B cell (primary cell): Measurements from ENCODE around the gene ERVFRD-1. TPM values are rescaled to one million over a fixed set of nuclear protein-coding genes. Genes with fewer than 3 reads are reported as not detected.

Experiments
- ATAC-seq: fragments of 200-7000 bp; cut with Tn5 transposase; one replicate; pipeline ENCODE4 v1.10.0; 2021; ENCODE audit warnings: low read depth, mild to moderate bottlenecking, moderate number of reproducible peaks, moderate library complexity
- CTCF ChIA-PET: fragments of 350-600 bp; sonication (Branson Sonifier 250); formaldehyde crosslinking; loops from one replicate; lab custom pipeline; 2021; ENCODE audit warnings: antibody characterized with exemption, inconsistent platforms; lab: Charles Lee
- POLR2A ChIA-PET: fragments of 350-600 bp; sonication (Branson Sonifier 250); formaldehyde crosslinking; loops from one replicate; lab custom pipeline; 2021; ENCODE audit warnings: antibody characterized with exemption; lab: Charles Lee
- DNase-seq: peaks from one replicate; pipeline ENCODE4 v3.0.0; 2013
- H2AFZ ChIP-seq: 2 replicates; pipeline ENCODE4 v1.6.1; 2012; ENCODE audit warnings: mild to moderate bottlenecking, low read depth, low read length; ENCODE audit not compliant: insufficient read depth, poor library complexity, severe bottlenecking
- H3K27ac ChIP-seq, 2 donors: 1 replicate in 1 of 2; 2 replicates in 1 of 2; pipeline ENCODE4 v1.5.1; 2012 to 2013; ENCODE audit warnings: low read length in 2 of 2, mild to moderate bottlenecking in 2 of 2, moderate library complexity in 1 of 2
- H3K27me3 ChIP-seq, 4 experiments: fragments of 200-600 bp in 1 of 4; sonication (generic) in 1 of 4; replicated peaks in 1 of 4; 1 replicate in 2 of 4; 2 replicates in 2 of 4; pipeline versions ENCODE4 v1.6.1 to v1.7.0; 2013 to 2016; ENCODE audit warnings: low read length in 3 of 4, mild to moderate bottlenecking in 2 of 4, mixed read lengths in 1 of 4, moderate library complexity in 1 of 4; ENCODE audit not compliant: insufficient read depth in 4 of 4, control insufficient read depth in 3 of 4; ENCODE audit errors: control extremely low read depth in 1 of 4
- H3K36me3 ChIP-seq, 2 experiments: replicated peaks in 1 of 2; 1 replicate in 1 of 2; 2 replicates in 1 of 2; pipeline versions ENCODE4 v1.6.1 to v1.7.1; 2013; ENCODE audit warnings: low read length in 1 of 2; ENCODE audit not compliant: insufficient read depth in 2 of 2, control insufficient read depth in 1 of 2; ENCODE audit errors: control extremely low read depth in 1 of 2, extremely low read depth in 1 of 2
- H3K4me1 ChIP-seq, 2 donors: fragments of 200-600 bp in 1 of 2; sonication (generic) in 1 of 2; 1 replicate in 1 of 2; 2 replicates in 1 of 2; pipeline versions ENCODE4 v1.5.1 to v1.6.1; 2013 to 2017; ENCODE audit warnings: low read length in 2 of 2; ENCODE audit not compliant: control insufficient read depth in 2 of 2, insufficient read depth in 2 of 2
- H3K4me2 ChIP-seq: replicated peaks from 2 replicates; pipeline ENCODE3; 2012; ENCODE audit warnings: mild to moderate bottlenecking, low read depth, low read length; ENCODE audit not compliant: poor library complexity, severe bottlenecking
- H3K4me3 ChIP-seq, 5 experiments: fragments of 200-600 bp in 1 of 5; sonication (generic) in 1 of 5; 1 replicate in 3 of 5; 2 replicates in 2 of 5; pipeline versions ENCODE4 v1.5.1 to v1.7.0; 2011 to 2016; ENCODE audit warnings: low read length in 4 of 5, mild to moderate bottlenecking in 4 of 5, low read depth in 2 of 5, control low read depth in 1 of 5, moderate library complexity in 1 of 5; ENCODE audit not compliant: insufficient read depth in 1 of 5; ENCODE audit errors: control extremely low read depth in 1 of 5, extremely low read depth in 1 of 5
- H3K79me2 ChIP-seq: fragments of 200-600 bp; sonication (generic); one replicate; pipeline ENCODE4 v1.6.0; 2016; ENCODE audit warnings: low read length; ENCODE audit not compliant: control insufficient read depth, insufficient read depth
- H3K9ac ChIP-seq: fragments of 200-600 bp; sonication (generic); 2 replicates; pipeline ENCODE4 v1.6.1; 2017; ENCODE audit warnings: mild to moderate bottlenecking, low read length, moderate library complexity
- H3K9me3 ChIP-seq, 3 donors: one replicate each; pipeline versions ENCODE4 v1.6.1 to v1.7.1; 2013; ENCODE audit warnings: low read length in 2 of 3; ENCODE audit not compliant: control insufficient read depth in 2 of 3, insufficient read depth in 1 of 3; ENCODE audit errors: control extremely low read depth in 1 of 3
- H4K20me1 ChIP-seq: 2 replicates; pipeline ENCODE4 v1.6.0; 2012; ENCODE audit warnings: mild to moderate bottlenecking, low read length; ENCODE audit not compliant: insufficient read depth, control insufficient read depth, poor library complexity, severe bottlenecking
- H3K27ac Mint-ChIP-seq: one replicate; pipeline ENCODE4 v1.8.0; 2021; ENCODE audit warnings: mixed read lengths
- H3K27me3 Mint-ChIP-seq: one replicate; pipeline ENCODE4 v1.8.0; 2021; ENCODE audit warnings: mixed read lengths
- H3K4me1 Mint-ChIP-seq: one replicate; pipeline ENCODE4 v1.8.0; 2021; ENCODE audit warnings: mixed read lengths
- H3K4me3 Mint-ChIP-seq: one replicate; pipeline ENCODE4 v1.8.0; 2021; ENCODE audit warnings: mixed read lengths
- H3K9me3 Mint-ChIP-seq: one replicate; pipeline ENCODE4 v1.8.0; 2022; ENCODE audit warnings: mixed read lengths; ENCODE audit not compliant: insufficient read depth
- CTCF ChIP-seq: fragments of 200-600 bp; IDR thresholded peaks from one replicate; pipeline ENCODE4 v1.8.0; 2022; ENCODE audit warnings: antibody characterized with exemption, mild to moderate bottlenecking
- EZH2 ChIP-seq: IDR thresholded peaks from 2 replicates; pipeline ENCODE4 v1.6.1; 2012; ENCODE audit warnings: borderline replicate concordance, low read depth, mild to moderate bottlenecking, moderate library complexity, low read length; ENCODE audit not compliant: insufficient read depth, poor library complexity, severe bottlenecking
- WGBS: methylation state at CpG from one replicate; pipeline ENCODE4 v1.1.5; 2013; ENCODE audit warnings: missing lambda C conversion rate; ENCODE audit not compliant: insufficient coverage; 5-methylcytosine and 5-hydroxymethylcytosine counted together
- intact Hi-C: fragments of 100-400 bp; cut with micrococcal nuclease; formaldehyde crosslinking; loops from one replicate; pipeline ENCODE4 v1.10.0; 2022
- polyA plus RNA-seq: library from polyadenylated mRNA; depleted of rRNA; stranded (reverse); fragments of >200 nt; gene quantifications from 2 replicates; pipeline ENCODE4 v1.2.3, GENCODE V29; 2012
- total RNA-seq, 2 donors: library from RNA; stranded (reverse); fragments of 120-200 nt in 1 of 2; gene quantifications; 1 replicate in 1 of 2; 2 replicates in 1 of 2; pipeline versions ENCODE4 v1.2.3 to v1.2.4, GENCODE V29; 2013 to 2022

Gene ERVFRD-1
- total and polyA plus RNA-seq, 2 donors (not counting 1 experiment from before 2014, with no cell fraction given), result not detected

DNA sequence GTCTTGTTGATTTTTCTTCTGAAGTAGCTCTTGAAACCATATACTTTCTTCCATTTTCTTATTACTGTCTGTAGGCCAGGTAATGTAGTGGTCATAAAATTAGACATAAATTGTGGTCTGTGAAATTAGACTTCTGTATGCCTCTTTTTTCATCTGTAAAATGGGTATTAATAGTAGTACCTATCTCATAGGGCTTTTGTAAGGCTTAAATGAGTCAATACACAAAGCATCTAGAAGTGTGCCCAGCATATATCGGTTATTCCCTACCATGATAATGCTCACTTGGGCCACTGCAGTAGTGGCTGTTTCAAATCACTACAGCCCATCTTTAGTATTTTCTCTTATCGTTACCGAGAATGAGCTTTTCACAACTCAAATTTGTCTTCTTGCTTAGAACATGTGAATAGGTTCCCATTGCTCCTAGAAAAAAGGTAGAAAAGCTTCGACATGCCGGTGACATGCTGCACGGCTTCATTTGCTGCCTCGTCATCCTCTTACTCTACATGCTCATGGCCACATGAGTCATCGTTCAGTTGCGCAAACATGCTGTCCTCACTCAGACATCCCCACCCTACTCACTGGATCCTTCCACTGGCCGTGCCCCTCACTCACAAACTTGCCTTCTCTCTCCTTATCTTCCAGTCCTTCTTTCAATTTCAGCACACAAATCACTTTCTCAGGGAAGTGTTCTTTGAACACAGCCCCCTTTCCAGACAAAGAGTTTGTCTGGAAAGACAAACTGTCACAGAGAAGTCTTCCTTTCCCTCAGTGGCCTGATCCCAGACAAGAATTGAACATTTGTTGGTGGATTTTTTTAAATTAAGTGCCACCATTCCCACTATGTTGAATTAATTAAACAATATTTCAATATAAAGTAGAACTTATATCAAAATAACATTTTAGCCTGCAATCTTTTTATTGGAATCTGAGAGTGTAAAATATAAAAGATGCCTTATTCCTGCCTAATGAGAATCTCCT is 32.2 kb upstream of the ERVFRD-1 start:
- H2AFZ ChIP-seq, result no peak overlapping the region

More for the DNA sequence above, 32.2 kb upstream of the ERVFRD-1 start:
- Histone ChIP-seq H3K4me3 (no peak overlapping the region), H3K9ac (no peak overlapping the region), H3K9me3 (no peaks in the 10 kb centered on the region), H4K20me1 (no peaks in the 10 kb centered on the region), H3K4me2 (no peak overlapping the region), H3K79me2 (no peaks in the 10 kb centered on the region), H3K27me3 (no peaks in the 10 kb centered on the region), H3K36me3 (no peaks in the 10 kb centered on the region), H3K27ac (no peak overlapping the region), H3K4me1 (peaks cover 0 to 5% of the 10 kb centered on the region in 2 donors)
- ATAC-seq, result no peak
- CTCF ChIA-PET, result interaction anchor here (0.6 to 7.4 kb wide), 22 partner anchors 8 to 439 kb away, joined by 3 to 156 read pairs (median 4); no protein-coding TSS in a partner anchor
- intact Hi-C loops, result loop anchor here (1.0 kb wide), 2 partner anchors 29 to 353 kb away; no protein-coding TSS in a partner anchor
- DNase-seq, result no peak
- POLR2A ChIA-PET, result no interaction called here
- Mint-ChIP-seq H3K27me3 (no peaks in the 10 kb centered on the region), H3K9me3 (no peaks in the 10 kb centered on the region), H3K27ac (no peak overlapping the region), H3K4me1 (peaks cover 7% of the 10 kb centered on the region), H3K4me3 (no peak overlapping the region)
- 93% methylated on average over 10 of the region's 10 CpGs for WGBS
- TF ChIP-seq EZH2 (no peak), CTCF (no peak)
